Neuronal stem cell (in vitro differentiated cells): ENCODE measurements around the gene SARDH.

Experiments used
- DNase-seq: peaks from one replicate; pipeline ENCODE4 v3.0.0-alpha.2; 2013; ENCODE audit warnings: low spot score
- H2AFZ ChIP-seq: one replicate; pipeline ENCODE4 v1.6.1; 2013; ENCODE audit warnings: mild to moderate bottlenecking, low read length, inconsistent platforms
- H2AK5ac ChIP-seq: 2 replicates; pipeline ENCODE4 v1.6.1; 2013; ENCODE audit warnings: low read depth, mild to moderate bottlenecking, inconsistent platforms, low read length, moderate library complexity, mixed read lengths
- H2BK120ac ChIP-seq: 2 replicates; pipeline ENCODE4 v1.6.1; 2013; ENCODE audit warnings: low read depth, mild to moderate bottlenecking, inconsistent platforms, low read length, moderate library complexity, mixed read lengths
- H2BK12ac ChIP-seq: one replicate; pipeline ENCODE4 v1.6.1; 2013; ENCODE audit warnings: low read length, inconsistent platforms
- H2BK15ac ChIP-seq: 2 replicates; pipeline ENCODE4 v1.6.1; 2013; ENCODE audit warnings: mild to moderate bottlenecking, low read length, inconsistent platforms, mixed read lengths
- H2BK5ac ChIP-seq: one replicate; pipeline ENCODE4 v1.6.1; 2013; ENCODE audit warnings: inconsistent platforms, mild to moderate bottlenecking, low read length, moderate library complexity
- H3K14ac ChIP-seq: one replicate; pipeline ENCODE4 v1.6.1; 2013; ENCODE audit warnings: low read length, inconsistent platforms
- H3K18ac ChIP-seq: 2 replicates; pipeline ENCODE4 v1.6.1; 2013; ENCODE audit warnings: low read length, inconsistent platforms
- H3K23ac ChIP-seq: 2 replicates; pipeline ENCODE4 v1.6.1; 2013; ENCODE audit warnings: low read depth, mild to moderate bottlenecking, mixed read lengths, low read length, inconsistent platforms; ENCODE audit not compliant: poor library complexity
- H3K27ac ChIP-seq: replicated peaks from 3 replicates; pipeline ENCODE4 v1.5.1; 2013; ENCODE audit warnings: low read length, inconsistent platforms
- H3K27me3 ChIP-seq, 3 experiments: 2 replicates each; pipeline ENCODE4 v1.6.1; 2013; ENCODE audit warnings: low read length in 3 of 3, mild to moderate bottlenecking in 2 of 3, inconsistent platforms in 1 of 3, low read depth in 1 of 3, mixed read lengths in 1 of 3, moderate library complexity in 1 of 3; ENCODE audit not compliant: control insufficient read depth in 3 of 3, insufficient read depth in 3 of 3
- H3K36me3 ChIP-seq, 2 donors: replicated peaks in 1 of 2; 2 replicates each; pipeline ENCODE4 v1.6.1; 2013; ENCODE audit warnings: low read length in 2 of 2; ENCODE audit not compliant: control insufficient read depth in 2 of 2, insufficient read depth in 2 of 2
- H3K4ac ChIP-seq: 2 replicates; pipeline ENCODE4 v1.6.1; 2013; ENCODE audit warnings: inconsistent platforms, mild to moderate bottlenecking, low read length, moderate library complexity
- H3K4me1 ChIP-seq, 2 donors: 1 replicate in 1 of 2; 2 replicates in 1 of 2; pipeline ENCODE4 v1.6.1; 2013; ENCODE audit warnings: low read length in 2 of 2, low read depth in 1 of 2; ENCODE audit not compliant: control insufficient read depth in 2 of 2, insufficient read depth in 1 of 2
- H3K4me2 ChIP-seq: one replicate; pipeline ENCODE4 v1.6.1; 2013; ENCODE audit warnings: mild to moderate bottlenecking, low read length, inconsistent platforms; ENCODE audit not compliant: insufficient read depth, poor library complexity, severe bottlenecking
- H3K4me3 ChIP-seq, 2 donors: 2 replicates each; pipeline ENCODE4 v1.5.1; 2013; ENCODE audit warnings: low read length in 2 of 2, mild to moderate bottlenecking in 2 of 2, inconsistent platforms in 1 of 2, moderate library complexity in 1 of 2
- H3K79me1 ChIP-seq: one replicate; pipeline ENCODE4 v1.6.1; 2013; ENCODE audit warnings: low read depth, mild to moderate bottlenecking, inconsistent platforms, low read length, moderate library complexity
- H3K9ac ChIP-seq: one replicate; pipeline ENCODE4 v1.6.1; 2013; ENCODE audit warnings: mild to moderate bottlenecking, low read depth, low read length, inconsistent platforms; ENCODE audit not compliant: poor library complexity
- H3K9me3 ChIP-seq, 2 donors: replicated peaks in 1 of 2; 2 replicates each; pipeline versions ENCODE3 to v1.6.1; 2013; ENCODE audit warnings: low read length in 2 of 2, mild to moderate bottlenecking in 2 of 2, inconsistent platforms in 1 of 2, low read depth in 1 of 2, mixed read lengths in 1 of 2, moderate library complexity in 1 of 2; ENCODE audit not compliant: control insufficient read depth in 2 of 2, insufficient read depth in 1 of 2
- H4K8ac ChIP-seq: one replicate; pipeline ENCODE4 v1.6.1; 2013; ENCODE audit warnings: low read depth, mild to moderate bottlenecking, inconsistent platforms, low read length, moderate library complexity
- H4K91ac ChIP-seq: one replicate; pipeline ENCODE4 v1.6.1; 2013; ENCODE audit warnings: low read length, low read depth, mild to moderate bottlenecking, inconsistent platforms; ENCODE audit not compliant: poor library complexity
- WGBS, 2 donors: extraction: QIAGEN DNeasy Blood & Tissue Kit; methylation state at CpG; one replicate each; pipeline ENCODE4 v1.1.7; 2013; ENCODE audit warnings: missing lambda C conversion rate in 2 of 2, mixed read lengths in 1 of 2; ENCODE audit not compliant: insufficient read length in 2 of 2, insufficient replicate concordance in 1 of 2; ENCODE audit errors: extremely low coverage in 2 of 2; 5-methylcytosine and 5-hydroxymethylcytosine counted together

The SARDH gene

GRCh38 chr9:133684936-133685361 is 53.2 kb downstream of the SARDH start:
- H3K79me1 ChIP-seq = peaks cover 1% of the 10 kb centered on the region
- no peak overlapping the region for H3K23ac ChIP-seq
- H3K14ac ChIP-seq = peak overlapping the region; percentile 71
- H3K36me3 ChIP-seq = no peaks in the 10 kb centered on the region
- no peak overlapping the region for H3K4me3 ChIP-seq
- H4K91ac ChIP-seq = no peak overlapping the region
- H3K27ac ChIP-seq = no peak overlapping the region
- no peaks in the 10 kb centered on the region for H3K9me3 ChIP-seq
- H2BK120ac ChIP-seq = no peak overlapping the region
- H3K4me2 ChIP-seq = no peak overlapping the region
- WGBS, 2 donors = no CpG with 5 or more reads among the region's 17 CpGs
- peak overlapping the region; percentile 74 for H2AK5ac ChIP-seq
- H3K9ac ChIP-seq = no peak overlapping the region
- no peak for DNase-seq
- no peak overlapping the region for H4K8ac ChIP-seq
- H3K4me1 ChIP-seq = peaks cover 0 to 11% of the 10 kb centered on the region in 2 donors
- no peak overlapping the region for H2AFZ ChIP-seq
- no peak overlapping the region for H3K4ac ChIP-seq
- H2BK12ac ChIP-seq = no peak overlapping the region
- H3K18ac ChIP-seq = peak overlapping the region; percentile 89
- H2BK5ac ChIP-seq = peak overlapping the region; percentile 75
- H2BK15ac ChIP-seq = no peak overlapping the region
- H3K27me3 ChIP-seq = no peaks in the 10 kb centered on the region

DNA sequence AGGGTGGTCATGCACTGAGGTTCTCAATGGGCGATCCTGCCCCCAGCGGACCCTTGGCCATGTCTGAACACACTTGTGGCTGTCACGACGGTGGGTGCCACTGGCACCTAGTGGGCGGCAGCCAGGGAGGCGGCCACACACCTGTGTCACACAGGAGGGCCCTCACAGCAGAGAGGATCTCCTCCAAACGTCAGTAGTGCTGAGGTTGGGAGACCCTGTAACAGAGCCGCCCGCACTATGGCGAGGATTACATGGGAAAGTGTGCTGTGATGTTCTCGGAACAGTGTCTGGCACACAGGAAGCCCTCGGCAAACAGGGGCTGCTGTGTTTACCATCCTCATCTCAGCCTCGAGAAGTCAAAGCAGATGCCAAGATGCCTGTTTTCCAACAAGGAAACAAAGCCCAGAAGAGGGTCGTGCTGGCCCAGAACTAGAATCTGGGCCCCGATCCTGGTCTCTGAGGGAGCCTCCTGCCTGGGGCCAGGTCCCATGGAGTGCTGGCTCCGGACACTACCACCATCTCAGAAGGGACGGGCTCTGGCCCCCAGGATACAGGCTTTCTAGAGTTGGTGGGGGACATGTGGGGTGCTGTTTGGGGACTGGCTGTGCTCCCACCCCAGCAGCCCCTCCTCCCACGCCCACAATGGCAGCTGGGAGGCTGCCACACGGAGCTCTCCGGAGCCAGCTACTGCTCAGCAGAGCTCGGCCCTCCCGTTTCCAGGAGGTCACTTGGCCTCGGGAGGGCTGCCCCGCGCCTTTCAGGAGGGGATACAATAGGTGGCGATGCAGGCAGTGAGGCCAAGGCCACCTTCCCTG is 53.8 kb downstream of the SARDH start:
- H2BK120ac ChIP-seq = no peak overlapping the region
- no peak overlapping the region for H3K27ac ChIP-seq

GRCh38 chr9:133683586-133684120 is 54.5 kb downstream of the SARDH start:
- H3K4me3 ChIP-seq = no peak overlapping the region
- H3K4me1 ChIP-seq = peaks cover 0 to 11% of the 10 kb centered on the region in 2 donors
- H2BK120ac ChIP-seq = no peak overlapping the region
- H3K36me3 ChIP-seq = no peaks in the 10 kb centered on the region
- H2AK5ac ChIP-seq = peak overlapping the region; percentile 83
- no peak overlapping the region for H2BK5ac ChIP-seq
- no peak for DNase-seq
- H3K4me2 ChIP-seq = no peak overlapping the region
- H4K91ac ChIP-seq = no peak overlapping the region
- peaks cover 1% of the 10 kb centered on the region for H3K79me1 ChIP-seq
- no peak overlapping the region for H2BK12ac ChIP-seq
- no peaks in the 10 kb centered on the region for H3K9me3 ChIP-seq
- no peak overlapping the region for H3K27ac ChIP-seq
- WGBS, 2 donors = no CpG with 5 or more reads among the region's 19 CpGs
- peak overlapping the region; percentile 85 for H3K23ac ChIP-seq
- H2BK15ac ChIP-seq = no peak overlapping the region
- H3K18ac ChIP-seq = peak overlapping the region; percentile 73
- no peak overlapping the region for H3K4ac ChIP-seq
- no peak overlapping the region for H3K14ac ChIP-seq
- no peak overlapping the region for H4K8ac ChIP-seq
- H3K27me3 ChIP-seq = no peaks in the 10 kb centered on the region
- peak overlapping the region; percentile 49 for H2AFZ ChIP-seq
- no peak overlapping the region for H3K9ac ChIP-seq

More for the DNA sequence above, 53.8 kb downstream of the SARDH start:
- no peak for DNase-seq
- no peaks in the 10 kb centered on the region for H3K27me3 ChIP-seq
- no peaks in the 10 kb centered on the region for H3K9me3 ChIP-seq
- no peak overlapping the region for H2BK12ac ChIP-seq
- H4K8ac ChIP-seq = no peak overlapping the region
- H3K4me3 ChIP-seq = no peak overlapping the region
- peak overlapping the region; percentile 85 for H3K23ac ChIP-seq
- H3K18ac ChIP-seq = peak overlapping the region; percentile 89
- H2BK5ac ChIP-seq = peak overlapping the region; percentile 75
- H3K4ac ChIP-seq = no peak overlapping the region
- H3K9ac ChIP-seq = peak overlapping the region; percentile 12
- WGBS, 2 donors = no CpG with 5 or more reads among the region's 26 CpGs
- peaks cover 1% of the 10 kb centered on the region for H3K79me1 ChIP-seq
- peaks cover 0 to 11% of the 10 kb centered on the region in 2 donors for H3K4me1 ChIP-seq
- no peak overlapping the region for H2BK15ac ChIP-seq
- H4K91ac ChIP-seq = no peak overlapping the region
- H3K4me2 ChIP-seq = no peak overlapping the region
- H3K36me3 ChIP-seq = no peaks in the 10 kb centered on the region
- peak overlapping the region; percentile 71 for H3K14ac ChIP-seq
- H2AK5ac ChIP-seq = peak overlapping the region; percentile 83
- no peak overlapping the region for H2AFZ ChIP-seq

- Histone ChIP-seq H3K9me3 (no peaks in the 10 kb centered on the region), H3K27ac (no peak overlapping the region)
These were observed 55.1 kb downstream of the SARDH start for GRCh38 chr9:133682818-133683585.

More at GRCh38 chr9:133682818-133683585, 55.1 kb downstream of the SARDH start:
- Histone ChIP-seq H2BK5ac (no peak overlapping the region), H2BK12ac (no peak overlapping the region), H4K8ac (no peak overlapping the region), H2AK5ac (peak overlapping the region; percentile 32), H3K36me3 (no peaks in the 10 kb centered on the region), H3K4me1 (peaks cover 2 to 11% of the 10 kb centered on the region in 2 donors), H3K14ac (peak overlapping the region; percentile 31), H3K18ac (peak overlapping the region; percentile 73), H3K4me3 (no peak overlapping the region), H3K9ac (peak overlapping the region; percentile 44), H3K79me1 (peaks cover 1% of the 10 kb centered on the region), H3K4me2 (no peak overlapping the region), H3K27me3 (no peaks in the 10 kb centered on the region), H4K91ac (no peak overlapping the region), H2BK120ac (no peak overlapping the region), H2BK15ac (no peak overlapping the region), H3K4ac (no peak overlapping the region), H3K23ac (peak overlapping the region; percentile 49), H2AFZ (peak overlapping the region; percentile 49)
- DNase-seq = no peak
- no CpG with 5 or more reads among the region's 20 CpGs for WGBS, 2 donors
